Psoas muscle (tissue), 8 donors: ENCODE results near the gene XRN2. TPM values are rescaled to one million over a fixed set of nuclear protein-coding genes. Genes with fewer than 3 reads are reported as not detected.

Experiments used
- ATAC-seq, 4 donors: fragments of 200-7000 bp; cut with Tn5 transposase; one replicate each; pipeline ENCODE4 v1.9.1; 2020; ENCODE audit warnings: moderate library complexity in 3 of 4, mild to moderate bottlenecking in 2 of 4
- DNase-seq, 2 donors: peaks; one replicate each; pipeline ENCODE4 v3.0.0-alpha.2; 2020
- H3K27ac ChIP-seq: fragments of 200-600 bp; one replicate; pipeline ENCODE4 v1.8.0; 2022
- H3K27me3 ChIP-seq, 3 donors: fragments of 200-600 bp in 1 of 3; one replicate each; pipeline versions ENCODE4 v1.6.1 to v1.8.0; 2013 to 2022; ENCODE audit warnings: low read length in 2 of 3, mild to moderate bottlenecking in 2 of 3, moderate library complexity in 1 of 3; ENCODE audit not compliant: insufficient read depth in 3 of 3
- H3K36me3 ChIP-seq, 2 donors: fragments of 200-600 bp in 1 of 2; one replicate each; pipeline versions ENCODE4 v1.6.1 to v1.8.0; 2013 to 2022; ENCODE audit warnings: low read depth in 1 of 2, mild to moderate bottlenecking in 1 of 2, moderate library complexity in 1 of 2; ENCODE audit not compliant: insufficient read depth in 1 of 2
- H3K4me1 ChIP-seq: fragments of 200-600 bp; one replicate; pipeline ENCODE4 v1.8.0; 2022
- H3K4me3 ChIP-seq: fragments of 200-600 bp; one replicate; pipeline ENCODE4 v1.8.0; 2022; ENCODE audit warnings: mild to moderate bottlenecking
- H3K9me3 ChIP-seq: fragments of 200-600 bp; one replicate; pipeline ENCODE4 v1.8.0; 2022
- WGBS, 3 donors: extraction: QIAGEN DNeasy Blood & Tissue Kit; methylation state at CpG; one replicate each; pipeline versions ENCODE4 v1.1.6 to v1.1.7; 2013; 5-methylcytosine and 5-hydroxymethylcytosine counted together
- intact Hi-C, 2 donors: fragments of 100-400 bp; cut with DNase I; formaldehyde crosslinking; loops; one replicate each; pipeline versions ENCODE4 v1.11.0 to v1.14.2; 2022
- polyA plus RNA-seq, 3 donors: library from polyadenylated mRNA; stranded (reverse); fragments of 200-250 nt; gene quantifications; one replicate each; pipeline ENCODE4 v1.2.3, GENCODE V29; 2013
- total RNA-seq, 4 donors: library from RNA; stranded (reverse); fragmentation: NEBNext Ultra II Directional in 2 of 4; extraction: Animal tissue kit (Norgen Biotek cat#: 25700) in 2 of 4; gene quantifications; one replicate each; pipeline versions ENCODE4 v1.2.1 to v1.2.4, GENCODE V29; 2021 to 2023
- TF ChIP-seq, protein P1 (sequence below): fragments of 200-600 bp; IDR thresholded peaks from one replicate; pipeline ENCODE4 v1.8.0; 2022; ENCODE audit warnings: antibody characterized with exemption
- donor health status: healthy with polysubstance abuse.
- donor health status: DM: no; HTN: no; CAD: no; lungs with moderate emphysema.
- donor health status: Bipolar disorder and iron deficiency.
- donor health status: healthy.
- donor health status: DM: yes; HTN: yes; CAD: no.
- donor health status: DM: no; HTN: no; CAD: no.
- donor health status: DM: no; HTN: no; CAD: no.
- donor health status: DM: yes; HTN: yes; CAD: no.

Gene XRN2
- total and polyA plus RNA-seq, 7 donors = 25.1 to 48.3 (median 41.0) TPM

DNA sequence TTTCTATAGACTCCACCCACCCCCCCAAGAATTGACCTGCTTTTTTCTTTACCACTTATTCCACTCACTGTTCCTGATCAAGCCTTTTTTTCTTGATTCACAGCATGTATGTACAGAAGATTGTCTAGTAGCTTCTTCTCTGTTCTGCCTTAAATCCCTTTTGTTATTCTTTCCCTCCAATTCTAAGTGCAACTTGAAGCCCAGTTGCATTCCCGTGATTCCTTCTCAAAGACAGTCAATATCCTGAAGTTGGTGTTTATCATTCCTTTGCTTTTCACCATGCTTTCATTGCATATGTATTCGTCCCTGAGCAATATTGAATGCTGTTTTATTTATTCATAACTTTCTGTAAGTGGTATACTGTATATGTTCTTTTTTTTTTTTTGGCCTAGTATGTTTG lies 21.0 kb downstream of the XRN2 start:
- H3K9me3 ChIP-seq = peaks cover 8% of the 10 kb centered on the region
- H3K4me3 ChIP-seq = no peak overlapping the region
- 85 to 95% (median 87%) methylated on average over 2 of the region's 2 CpGs for WGBS, 3 donors
- no peak for DNase-seq
- no peaks in the 10 kb centered on the region for H3K27me3 ChIP-seq
- no peak for ATAC-seq
- peaks cover 3 to 8% of the 10 kb centered on the region in 2 donors for H3K36me3 ChIP-seq
- peaks cover 40% of the 10 kb centered on the region for H3K4me1 ChIP-seq
- intact Hi-C loops = loop anchor here in 1 of 2 donors (5.0 kb wide), 1 partner anchor 38 kb away; no protein-coding TSS in a partner anchor
- TF ChIP-seq, protein P1, sequence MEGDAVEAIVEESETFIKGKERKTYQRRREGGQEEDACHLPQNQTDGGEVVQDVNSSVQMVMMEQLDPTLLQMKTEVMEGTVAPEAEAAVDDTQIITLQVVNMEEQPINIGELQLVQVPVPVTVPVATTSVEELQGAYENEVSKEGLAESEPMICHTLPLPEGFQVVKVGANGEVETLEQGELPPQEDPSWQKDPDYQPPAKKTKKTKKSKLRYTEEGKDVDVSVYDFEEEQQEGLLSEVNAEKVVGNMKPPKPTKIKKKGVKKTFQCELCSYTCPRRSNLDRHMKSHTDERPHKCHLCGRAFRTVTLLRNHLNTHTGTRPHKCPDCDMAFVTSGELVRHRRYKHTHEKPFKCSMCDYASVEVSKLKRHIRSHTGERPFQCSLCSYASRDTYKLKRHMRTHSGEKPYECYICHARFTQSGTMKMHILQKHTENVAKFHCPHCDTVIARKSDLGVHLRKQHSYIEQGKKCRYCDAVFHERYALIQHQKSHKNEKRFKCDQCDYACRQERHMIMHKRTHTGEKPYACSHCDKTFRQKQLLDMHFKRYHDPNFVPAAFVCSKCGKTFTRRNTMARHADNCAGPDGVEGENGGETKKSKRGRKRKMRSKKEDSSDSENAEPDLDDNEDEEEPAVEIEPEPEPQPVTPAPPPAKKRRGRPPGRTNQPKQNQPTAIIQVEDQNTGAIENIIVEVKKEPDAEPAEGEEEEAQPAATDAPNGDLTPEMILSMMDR = no peak
- no peak overlapping the region for H3K27ac ChIP-seq

DNA sequence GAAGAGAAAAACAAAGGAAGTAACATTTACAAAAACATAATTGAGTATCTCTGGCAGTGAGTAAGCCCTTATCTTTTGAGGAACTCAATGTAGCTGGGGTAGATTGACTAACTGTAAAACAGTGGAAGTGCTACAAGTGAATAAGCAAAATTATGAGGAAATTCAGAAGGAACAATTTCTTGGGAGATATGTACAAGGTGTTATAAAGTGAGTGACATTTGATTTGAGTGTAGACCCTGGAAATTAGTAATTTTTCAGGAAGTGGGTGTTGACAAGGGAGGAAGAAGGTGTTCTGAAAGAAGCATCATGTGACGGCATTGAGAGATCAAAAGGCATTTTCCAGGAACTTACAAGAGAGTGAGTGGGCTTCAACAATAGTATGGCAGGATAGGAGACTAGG lies 22.2 kb downstream of the XRN2 start:
- peaks cover 37% of the 10 kb centered on the region for H3K4me1 ChIP-seq
- no peak for DNase-seq
- no peak for ATAC-seq
- peaks cover 3 to 12% of the 10 kb centered on the region in 2 donors for H3K36me3 ChIP-seq
- peaks cover 8% of the 10 kb centered on the region for H3K9me3 ChIP-seq
- TF ChIP-seq, protein P1 = no peak
- 53 to 76% (median 75%) methylated on average over 1 of the region's 1 CpG for WGBS, 3 donors
- intact Hi-C loops = no loop called here
- no peak overlapping the region for H3K4me3 ChIP-seq
- no peak overlapping the region for H3K27ac ChIP-seq
- H3K27me3 ChIP-seq = no peaks in the 10 kb centered on the region

DNA sequence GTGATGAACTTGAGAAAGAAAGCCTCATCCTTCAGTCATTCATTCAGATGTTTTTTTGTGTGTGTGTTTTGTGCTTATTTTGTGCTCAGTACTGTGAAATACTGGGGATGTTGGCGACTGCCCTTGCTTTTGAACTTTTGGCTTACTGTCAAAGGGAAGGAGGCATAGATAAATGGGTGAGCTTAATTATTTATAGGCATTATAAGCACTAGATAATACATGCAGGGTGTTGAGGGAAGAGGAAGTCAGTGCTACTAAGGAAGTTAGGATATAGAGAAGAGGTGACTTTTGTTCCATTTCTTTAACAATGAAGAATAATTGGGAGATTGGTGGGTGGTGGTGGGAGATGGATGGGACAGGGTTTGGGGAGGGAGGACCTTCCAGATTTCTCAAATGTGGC lies 23.6 kb downstream of the XRN2 start:
- H3K27me3 ChIP-seq = no peaks in the 10 kb centered on the region
- intact Hi-C loops = no loop called here
- H3K27ac ChIP-seq = no peak overlapping the region
- no peak for ATAC-seq
- H3K9me3 ChIP-seq = peaks cover 8% of the 10 kb centered on the region
- no peak for DNase-seq
- H3K4me3 ChIP-seq = no peak overlapping the region
- TF ChIP-seq, protein P1 = no peak
- peaks cover 37% of the 10 kb centered on the region for H3K4me1 ChIP-seq
- WGBS, 3 donors = 61 to 78% (median 73%) methylated on average over 1 of the region's 1 CpG
- peaks cover 3 to 24% of the 10 kb centered on the region in 2 donors for H3K36me3 ChIP-seq

DNA sequence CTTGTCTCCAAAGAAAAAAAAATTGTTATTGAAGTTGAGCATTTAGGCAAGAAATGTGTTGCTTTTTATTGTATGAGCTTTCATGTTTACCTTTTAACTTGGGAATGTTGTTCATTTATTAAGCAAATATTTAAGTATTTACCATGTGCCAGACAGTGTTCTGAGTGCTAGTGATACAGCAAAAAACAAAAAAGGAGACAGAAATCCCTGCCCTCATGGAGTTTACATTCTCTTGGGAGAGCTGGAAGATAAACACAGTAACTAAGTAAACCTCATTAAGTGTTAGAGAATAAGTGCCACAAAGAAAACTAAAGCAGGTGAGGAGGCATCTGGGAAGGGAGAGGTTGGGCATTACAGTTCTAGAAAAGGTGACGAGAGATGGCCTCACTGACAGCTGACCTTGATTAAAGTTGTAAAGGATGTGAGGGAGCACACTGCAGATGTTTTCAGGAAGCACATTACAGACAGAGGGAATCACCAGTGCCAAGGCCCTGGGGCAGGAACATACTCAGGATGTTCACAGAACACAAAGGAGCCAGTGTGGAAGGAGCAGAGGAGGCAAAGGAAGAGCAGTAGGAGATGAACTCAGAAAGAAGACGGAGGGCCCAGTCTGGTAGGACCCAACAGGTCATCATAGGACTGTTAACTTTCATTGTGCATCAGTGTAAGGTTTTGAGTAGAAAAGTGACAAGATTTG lies 33.5 kb downstream of the XRN2 start:
- 96 to 100% (median 97%) methylated on average over 2 of the region's 2 CpGs for WGBS, 3 donors
- no peak for DNase-seq

More for the DNA sequence above, 33.5 kb downstream of the XRN2 start:
- H3K36me3 ChIP-seq = peaks cover 14 to 100% of the 10 kb centered on the region in 2 donors
- ATAC-seq = no peak
- no peaks in the 10 kb centered on the region for H3K4me1 ChIP-seq
- intact Hi-C loops = no loop called here
- no peaks in the 10 kb centered on the region for H3K27me3 ChIP-seq
- no peak overlapping the region for H3K4me3 ChIP-seq
- no peak overlapping the region for H3K27ac ChIP-seq
- no peaks in the 10 kb centered on the region for H3K9me3 ChIP-seq
- TF ChIP-seq, protein P1 = no peak
